ENCODE measurements around the gene ABO. TPM values are rescaled to one million over a fixed set of nuclear protein-coding genes. Genes with fewer than 3 reads are reported as not detected.
A peak's percentile ranks its signal among the peaks of the same experiment; 100 is the strongest.
"Not testable (repeated sequence)": the region's sequence is repeated elsewhere in the genome, so short reads cannot be mapped to it uniquely, and the experiment has no call there.

The ABO gene
- total RNA-seq, 2 donors from 2014 or later, result not detected

DNA sequence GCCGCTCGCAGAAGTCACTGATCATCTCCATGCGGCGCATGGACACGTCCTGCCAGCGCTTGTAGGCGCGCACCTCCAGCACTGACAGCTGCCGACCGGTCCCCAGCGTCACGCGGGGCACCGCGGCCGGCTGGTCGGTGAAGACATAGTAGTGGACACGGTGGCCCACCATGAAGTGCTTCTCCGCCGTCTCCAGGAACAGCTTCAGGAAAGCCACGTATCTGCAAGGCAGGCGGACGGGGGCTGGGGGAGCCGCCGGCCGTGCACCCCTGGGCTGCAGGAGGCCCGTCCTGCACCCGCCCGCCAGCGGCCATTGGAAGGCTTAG is 18.9 kb downstream of the ABO start:
- Mint-ChIP-seq H3K9me3 (no peaks in the 10 kb centered on the region), H3K36me3 (no peaks in the 10 kb centered on the region), H3K27ac (no peak overlapping the region)
- ATAC-seq (no peak), DNase-seq (ENCODE audit: low spot score in 2 of 2) (no peak)

DNA sequence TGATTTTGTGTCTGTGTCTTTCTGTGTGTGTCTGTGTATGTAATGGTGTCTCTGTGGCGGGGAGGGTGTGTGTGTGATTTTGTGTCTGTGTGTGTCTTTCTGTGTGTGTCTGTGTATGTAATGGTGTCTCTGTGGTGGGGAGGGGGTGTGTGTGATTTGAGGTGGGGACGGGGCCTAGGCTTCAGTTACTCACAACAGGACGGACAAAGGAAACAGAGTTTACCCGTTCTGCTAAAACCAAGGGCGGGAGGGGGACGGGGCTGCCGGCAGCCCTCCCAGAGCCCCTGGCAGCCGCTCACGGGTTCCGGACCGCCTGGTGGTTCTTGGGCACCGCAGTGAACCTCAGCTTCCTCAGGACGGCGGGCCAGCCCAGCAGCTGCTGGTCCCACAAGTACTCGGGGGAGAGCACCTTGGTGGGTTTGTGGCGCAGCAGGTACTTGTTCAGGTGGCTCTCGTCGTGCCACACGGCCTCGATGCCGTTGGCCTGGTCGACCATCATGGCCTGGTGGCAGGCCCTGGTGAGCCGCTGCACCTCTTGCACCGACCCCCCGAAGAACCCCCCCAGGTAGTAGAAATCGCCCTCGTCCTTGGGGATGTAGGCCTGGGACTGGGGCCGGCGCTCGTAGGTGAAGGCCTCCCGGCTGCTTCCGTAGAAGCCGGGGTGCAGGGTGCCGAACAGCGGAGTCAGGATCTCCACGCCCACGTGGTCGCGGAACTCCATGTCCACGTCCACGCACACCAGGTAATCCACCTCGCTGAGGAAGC is 19.4 kb downstream of the ABO start:
- H3K9me3 Mint-ChIP-seq, result no peaks in the 10 kb centered on the region
- no peak overlapping the region for H3K27ac Mint-ChIP-seq
- ATAC-seq, result no peak
- no peak for DNase-seq (ENCODE audit: low spot score in 2 of 2)
- H3K36me3 Mint-ChIP-seq, result no peaks in the 10 kb centered on the region

DNA sequence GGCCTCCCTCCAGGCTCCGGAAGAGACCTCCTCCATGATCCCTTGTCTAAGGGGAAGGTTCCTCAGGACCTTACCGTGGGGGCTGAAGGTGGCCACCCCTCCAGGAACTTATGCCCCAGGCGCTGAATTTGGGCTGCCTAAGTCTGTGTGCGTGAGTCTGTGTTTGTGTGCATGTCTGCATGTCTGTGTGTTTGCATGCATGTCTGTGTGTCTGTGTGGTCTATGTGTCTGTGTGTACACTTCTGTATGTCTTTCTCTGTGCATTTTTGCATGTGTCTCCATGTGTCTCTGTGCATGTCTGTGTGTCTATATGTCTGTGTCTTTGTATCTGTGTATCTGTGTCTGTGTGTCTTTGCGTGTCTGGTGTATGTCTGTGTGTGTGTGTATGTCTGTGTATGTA is 20.5 kb downstream of the ABO start:
- Mint-ChIP-seq H3K27ac (no peak overlapping the region), H3K9me3 (no peaks in the 10 kb centered on the region), H3K36me3 (no peaks in the 10 kb centered on the region)
- ATAC-seq (no peak), DNase-seq (ENCODE audit: low spot score in 2 of 2) (no peak)

DNA sequence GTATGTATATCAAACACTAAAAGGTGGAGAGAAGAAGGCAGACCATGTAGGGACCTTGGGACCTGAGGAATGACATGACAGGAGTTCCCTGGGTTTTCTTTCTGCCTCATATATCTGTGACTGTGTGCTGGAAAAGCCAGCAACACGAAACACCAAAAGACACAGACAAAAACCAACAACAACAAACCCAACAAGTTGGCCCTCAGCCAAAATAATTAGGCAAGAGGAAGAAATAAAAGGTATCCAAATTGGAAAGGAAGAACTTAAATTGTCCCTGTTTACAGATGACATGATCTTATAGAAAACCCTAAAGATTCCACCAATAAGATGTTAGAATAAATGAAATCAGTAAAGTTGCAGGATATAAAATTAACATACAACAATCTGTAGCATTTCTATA is 21.7 kb downstream of the ABO start:
- no peak for DNase-seq (ENCODE audit: low spot score in 2 of 2)
- H3K9me3 Mint-ChIP-seq, result no peaks in the 10 kb centered on the region
- no peak for ATAC-seq
- H3K27ac Mint-ChIP-seq, result peak overlapping the region in 1 of 2 donors; percentile 3
- H3K36me3 Mint-ChIP-seq, result no peaks in the 10 kb centered on the region

DNA sequence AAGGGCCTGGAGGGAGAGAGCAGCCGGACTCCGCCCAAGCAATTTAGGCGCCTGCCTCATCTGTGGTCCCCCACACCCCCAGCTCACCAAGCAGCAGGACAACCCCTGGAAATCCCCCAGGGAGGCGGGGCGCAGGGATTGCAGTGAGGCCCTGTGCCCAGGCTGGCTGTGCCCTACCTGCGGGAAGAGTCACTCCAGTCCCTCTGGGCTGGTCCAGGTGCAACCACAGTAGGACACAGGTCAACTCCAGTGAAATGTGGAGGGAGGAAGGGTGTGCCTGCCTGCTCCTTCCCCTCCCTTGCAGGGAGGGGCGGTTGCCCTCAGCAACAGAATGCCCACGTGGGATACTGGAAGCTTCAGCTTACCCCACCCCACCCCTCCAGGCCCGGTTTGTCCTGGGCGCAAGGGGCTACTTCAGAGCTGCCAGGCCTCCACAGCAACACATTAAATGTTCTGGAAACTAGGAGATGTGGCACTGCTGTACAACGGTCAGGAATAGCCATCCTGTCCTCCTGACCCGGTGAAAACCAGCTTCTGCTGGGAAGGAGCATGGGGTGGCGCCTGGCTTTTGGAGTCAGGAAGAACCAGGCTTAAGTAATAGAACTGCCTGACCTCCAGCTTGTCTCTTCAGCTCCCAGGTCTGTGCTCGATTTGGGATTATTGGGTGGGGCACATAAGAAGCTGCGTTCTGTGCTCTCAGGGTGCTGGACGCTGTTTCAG is 22.5 kb downstream of the ABO start:
- ATAC-seq, result no peak
- no peaks in the 10 kb centered on the region for H3K9me3 Mint-ChIP-seq
- DNase-seq (ENCODE audit: low spot score in 2 of 2), result no peak
- H3K27ac Mint-ChIP-seq, result no peak overlapping the region
- no peaks in the 10 kb centered on the region for H3K36me3 Mint-ChIP-seq

DNA sequence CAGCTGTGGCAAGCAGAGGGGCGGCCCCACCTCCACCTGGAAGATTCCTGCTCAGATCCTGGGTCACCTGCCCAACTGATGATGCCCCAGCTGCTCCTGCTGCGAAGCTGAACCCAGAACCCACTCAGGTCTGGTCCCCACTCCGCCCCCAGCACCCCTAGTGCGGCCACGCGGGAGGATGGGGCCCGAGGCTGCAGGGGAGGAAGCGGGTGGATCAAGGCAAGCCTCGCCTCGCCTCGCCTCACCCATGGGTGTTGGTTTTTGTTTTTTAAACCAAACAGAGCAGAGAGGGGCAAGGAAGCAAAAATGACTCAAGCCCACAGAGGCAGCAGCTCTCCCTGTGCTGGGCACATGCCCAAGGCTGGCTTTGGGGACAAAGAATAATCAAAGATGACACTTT is 23.2 kb downstream of the ABO start:
- DNase-seq (ENCODE audit: low spot score in 2 of 2) (no peak), ATAC-seq (no peak)
- no peaks in the 10 kb centered on the region for H3K9me3 Mint-ChIP-seq
- H3K27ac Mint-ChIP-seq, result no peak overlapping the region
- no peaks in the 10 kb centered on the region for H3K36me3 Mint-ChIP-seq

DNA sequence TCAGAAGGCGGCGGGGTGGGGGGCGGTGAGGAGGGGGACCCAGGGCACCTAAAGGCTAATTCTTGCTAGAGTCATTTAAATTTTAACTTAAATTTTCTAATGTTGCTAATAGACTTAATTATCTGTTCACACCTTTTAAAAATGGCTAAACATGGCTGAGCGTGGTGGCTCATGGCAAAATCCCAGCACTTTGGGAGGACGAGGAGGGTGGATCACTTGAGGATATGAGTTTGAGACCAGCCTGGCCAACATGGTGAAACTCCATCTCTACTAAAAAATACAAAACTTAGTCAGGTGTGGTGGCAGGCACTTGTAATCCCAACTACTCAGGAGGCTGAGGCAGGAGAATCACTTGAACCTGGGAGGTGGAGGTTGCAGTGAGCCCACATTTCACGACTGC is 23.8 kb downstream of the ABO start:
- not testable (repeated sequence) for ATAC-seq; H3K9me3 Mint-ChIP-seq; H3K27ac Mint-ChIP-seq; H3K36me3 Mint-ChIP-seq; DNase-seq (ENCODE audit: low spot score in 2 of 2)

DNA sequence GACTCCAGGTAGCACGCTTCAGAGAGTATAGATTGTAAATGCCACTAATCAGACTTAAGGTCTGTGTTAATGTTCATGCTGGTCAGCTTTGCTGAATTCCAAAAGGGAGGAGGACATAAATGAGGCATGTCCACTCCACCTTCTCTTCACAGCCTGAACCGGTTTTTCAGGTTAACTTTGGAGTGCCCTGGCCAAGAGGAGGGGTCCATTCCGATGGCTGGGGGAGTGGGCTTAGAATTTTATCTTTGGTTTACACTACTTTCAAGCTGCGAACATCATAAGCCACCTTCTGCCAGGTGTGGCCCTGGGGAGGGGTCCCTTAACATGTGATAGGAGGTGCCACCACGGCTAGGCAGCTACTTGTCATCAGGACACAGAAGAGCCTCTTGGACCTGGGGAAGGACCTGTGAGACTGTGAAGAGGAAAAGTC is 24.2 kb downstream of the ABO start:
- Mint-ChIP-seq H3K27ac (no peak overlapping the region), H3K36me3 (no peaks in the 10 kb centered on the region), H3K9me3 (no peaks in the 10 kb centered on the region)
- DNase-seq (ENCODE audit: low spot score in 2 of 2) (no peak), ATAC-seq (no peak)

DNA sequence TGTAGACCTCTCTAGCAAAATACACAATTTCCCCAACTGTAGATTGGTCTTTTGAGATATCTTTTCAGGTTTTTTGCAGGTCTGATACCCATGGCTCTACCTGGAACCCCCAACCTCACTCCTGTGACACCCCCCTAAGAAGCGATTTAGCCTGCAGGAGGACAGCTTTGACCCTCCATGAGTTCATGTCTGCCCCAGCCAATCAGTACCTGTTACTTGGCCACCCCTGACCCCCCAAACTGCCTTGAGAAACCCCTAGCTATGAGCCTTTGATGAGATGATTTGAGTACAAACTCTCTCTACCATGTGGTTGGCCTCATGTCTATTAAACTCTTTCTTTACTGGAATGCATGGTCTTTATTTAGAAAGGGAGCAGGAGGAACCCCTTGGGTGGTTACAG is 25.7 kb downstream of the ABO start:
- Mint-ChIP-seq H3K27ac (no peak overlapping the region), H3K36me3 (no peaks in the 10 kb centered on the region), H3K9me3 (no peaks in the 10 kb centered on the region)
- DNase-seq (ENCODE audit: low spot score in 2 of 2), result no peak
- ATAC-seq, result no peak

DNA sequence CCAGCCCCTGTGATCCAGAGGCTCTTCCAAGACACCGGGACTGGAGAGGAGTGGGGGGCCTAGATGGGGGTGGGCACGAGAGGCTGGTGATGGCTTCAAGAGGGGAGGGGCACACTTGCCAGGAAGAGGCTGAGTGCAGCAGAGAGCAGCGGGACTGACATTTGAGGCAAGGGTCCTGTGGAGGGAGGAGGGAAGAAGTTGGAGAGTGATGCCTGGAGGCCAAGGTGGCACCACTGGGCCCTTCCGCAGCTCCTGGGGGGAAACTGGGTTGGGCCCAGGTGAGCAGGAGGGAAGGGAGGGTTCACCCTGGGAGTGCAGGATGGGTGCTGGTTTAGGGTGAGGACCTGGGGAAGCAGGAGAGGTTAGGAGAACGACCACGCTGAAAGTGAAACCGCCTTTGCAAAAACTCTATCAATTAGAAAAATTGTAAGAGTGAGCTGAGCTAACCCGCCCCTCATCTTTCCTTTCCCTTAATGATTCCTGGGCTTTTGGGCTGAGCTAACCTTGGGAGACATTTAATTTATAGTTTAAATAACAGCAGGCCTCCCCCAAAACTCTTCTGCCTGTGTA is 26.2 kb downstream of the ABO start:
- Mint-ChIP-seq H3K27ac (peak overlapping the region in 1 of 2 donors; percentile 65), H3K9me3 (no peaks in the 10 kb centered on the region), H3K36me3 (no peaks in the 10 kb centered on the region)
- ATAC-seq (no peak), DNase-seq (ENCODE audit: low spot score in 2 of 2) (no peak)

DNA sequence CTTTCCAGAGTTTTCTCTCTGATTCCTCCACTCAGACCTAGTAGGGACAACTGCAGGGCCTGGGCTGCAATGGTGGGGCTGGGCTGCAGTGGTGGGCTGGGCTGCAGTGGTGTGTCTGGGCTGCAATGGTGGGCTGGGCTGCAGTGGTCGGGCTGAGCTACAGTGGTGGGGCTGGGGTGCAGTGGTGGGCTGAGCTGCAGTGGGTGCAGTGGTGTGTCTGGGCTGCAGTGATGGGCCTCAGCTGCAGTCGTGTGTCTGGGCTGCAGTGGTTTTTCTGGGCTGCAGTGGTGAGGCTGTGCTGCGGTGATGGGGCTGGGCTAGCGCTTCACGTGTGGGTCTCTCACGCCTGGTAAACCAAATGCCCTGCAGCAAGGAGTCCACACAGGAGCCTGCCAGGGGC is 27.4 kb downstream of the ABO start:
- ATAC-seq (no peak), DNase-seq (ENCODE audit: low spot score in 2 of 2) (no peak)
- Mint-ChIP-seq H3K9me3 (no peaks in the 10 kb centered on the region), H3K36me3 (no peaks in the 10 kb centered on the region), H3K27ac (no peak overlapping the region)

DNA sequence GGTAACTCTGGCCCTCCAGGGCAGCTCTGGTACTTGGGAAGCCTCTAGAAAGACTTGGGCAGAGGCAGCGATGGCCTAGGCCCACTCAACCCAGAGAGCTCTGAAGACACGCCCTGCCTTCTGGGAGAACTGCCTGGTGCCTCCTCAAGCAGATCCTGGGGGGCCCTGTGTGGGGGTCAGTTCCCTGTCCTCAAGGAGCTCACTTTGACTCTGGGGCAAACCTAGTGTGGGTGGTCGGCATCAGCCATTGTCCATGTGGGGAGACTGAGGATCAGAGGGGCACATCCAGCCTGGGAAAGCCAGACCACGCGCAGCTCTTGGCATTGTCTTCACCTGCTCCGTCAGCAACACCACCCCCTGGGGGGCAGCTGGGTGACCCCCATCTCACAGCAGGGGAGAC is 28.0 kb downstream of the ABO start:
- no peak for ATAC-seq
- H3K27ac Mint-ChIP-seq, result no peak overlapping the region
- H3K36me3 Mint-ChIP-seq, result no peaks in the 10 kb centered on the region
- no peak for DNase-seq (ENCODE audit: low spot score in 2 of 2)
- no peaks in the 10 kb centered on the region for H3K9me3 Mint-ChIP-seq

DNA sequence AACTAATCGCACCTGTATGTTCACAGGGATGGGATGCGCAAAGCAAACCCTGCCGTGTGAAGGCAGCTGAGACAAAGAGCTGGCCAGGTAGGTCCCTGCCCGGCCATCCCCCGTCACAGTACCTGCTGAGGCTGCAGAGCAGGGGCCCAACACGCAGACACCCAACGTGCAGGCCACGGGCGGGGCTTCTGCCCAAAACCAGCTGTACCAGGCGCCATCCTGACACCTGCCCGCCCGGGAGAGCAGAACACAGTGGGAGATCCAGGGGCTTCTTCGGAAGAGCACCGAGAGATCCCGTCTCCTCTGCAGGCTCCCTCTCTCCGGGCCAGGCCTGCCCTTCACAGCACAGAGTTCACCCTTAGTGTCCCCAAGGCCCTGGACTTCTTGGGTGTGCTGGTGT is 28.4 kb downstream of the ABO start:
- Mint-ChIP-seq H3K9me3 (no peaks in the 10 kb centered on the region), H3K36me3 (no peaks in the 10 kb centered on the region), H3K27ac (no peak overlapping the region)
- DNase-seq (ENCODE audit: low spot score in 2 of 2), result no peak
- no peak for ATAC-seq

DNA sequence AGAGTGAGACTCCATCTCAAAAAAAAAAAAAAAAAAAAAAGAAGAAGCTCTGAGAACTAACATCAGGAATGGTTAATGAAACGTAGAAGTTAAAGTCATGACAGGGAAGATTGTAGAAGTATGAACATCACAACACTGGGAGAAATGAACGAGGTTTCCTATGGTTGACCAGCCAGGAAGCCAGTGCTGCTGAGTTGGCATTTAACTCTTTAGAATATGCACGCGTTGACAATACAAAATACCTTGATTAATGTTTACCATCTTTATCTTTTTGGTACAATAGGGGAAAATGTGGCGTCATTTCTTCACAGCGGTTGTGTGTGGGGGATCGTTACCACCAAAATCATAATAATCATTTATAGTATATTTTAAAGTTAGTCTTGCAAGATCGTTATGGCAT is 32.0 kb downstream of the ABO start:
- DNase-seq (ENCODE audit: low spot score in 2 of 2) (no peak), ATAC-seq (no peak)
- no peak overlapping the region for H3K27ac Mint-ChIP-seq
- H3K9me3 Mint-ChIP-seq, result no peaks in the 10 kb centered on the region
- H3K36me3 Mint-ChIP-seq, result no peaks in the 10 kb centered on the region

DNA sequence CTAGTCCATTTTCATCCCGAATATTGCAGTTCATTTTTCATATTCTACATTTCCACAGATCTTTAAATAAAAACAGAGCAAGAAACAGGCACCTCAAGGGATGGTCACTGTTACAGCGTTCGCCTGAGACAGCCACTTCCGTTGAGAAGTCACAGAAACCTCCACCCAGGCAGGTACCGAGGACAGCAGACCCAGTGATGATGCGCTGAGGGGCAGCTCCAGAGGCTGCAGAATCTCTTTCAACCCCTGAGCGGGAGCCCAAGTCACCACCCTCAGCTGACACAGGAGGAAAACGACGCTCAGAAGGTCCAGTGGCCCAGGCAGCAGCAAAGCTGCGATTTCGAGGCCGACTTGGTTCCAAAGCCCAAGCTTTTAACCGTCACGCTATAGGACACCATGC is 32.8 kb downstream of the ABO start:
- DNase-seq (ENCODE audit: low spot score in 2 of 2) (no peak), ATAC-seq (no peak)
- Mint-ChIP-seq H3K36me3 (no peaks in the 10 kb centered on the region), H3K9me3 (no peaks in the 10 kb centered on the region), H3K27ac (no peak overlapping the region)

DNA sequence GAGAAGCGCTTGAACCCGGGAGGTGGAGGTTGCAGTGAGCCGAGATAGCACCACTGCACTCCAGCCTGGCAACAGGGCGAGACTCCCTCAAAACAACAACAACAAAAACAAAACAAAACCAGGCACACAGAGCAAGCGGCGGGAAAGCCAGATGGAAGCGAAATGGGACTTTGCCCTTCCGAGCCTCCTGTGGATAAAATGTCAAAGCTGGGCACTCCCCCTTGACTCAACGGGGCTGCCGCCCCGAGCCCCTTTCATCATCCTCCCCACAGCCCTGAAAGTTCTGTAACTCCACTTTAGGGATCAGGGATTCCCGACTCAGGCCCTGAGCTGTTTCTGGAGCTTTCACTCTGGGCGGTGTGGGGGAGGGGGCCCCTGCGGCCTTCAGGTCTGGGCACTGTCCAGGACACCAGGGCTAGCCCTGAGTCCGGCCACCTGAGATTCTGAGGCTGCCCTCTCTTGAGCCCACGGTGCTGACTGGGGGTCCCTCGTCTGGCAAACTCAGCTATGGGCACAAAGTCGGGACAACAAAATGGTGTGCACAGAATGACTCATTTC is 35.4 kb downstream of the ABO start:
- no peak overlapping the region for H3K27ac Mint-ChIP-seq
- no peaks in the 10 kb centered on the region for H3K36me3 Mint-ChIP-seq
- no peaks in the 10 kb centered on the region for H3K9me3 Mint-ChIP-seq
- DNase-seq (ENCODE audit: low spot score in 2 of 2), result no peak
- no peak for ATAC-seq

DNA sequence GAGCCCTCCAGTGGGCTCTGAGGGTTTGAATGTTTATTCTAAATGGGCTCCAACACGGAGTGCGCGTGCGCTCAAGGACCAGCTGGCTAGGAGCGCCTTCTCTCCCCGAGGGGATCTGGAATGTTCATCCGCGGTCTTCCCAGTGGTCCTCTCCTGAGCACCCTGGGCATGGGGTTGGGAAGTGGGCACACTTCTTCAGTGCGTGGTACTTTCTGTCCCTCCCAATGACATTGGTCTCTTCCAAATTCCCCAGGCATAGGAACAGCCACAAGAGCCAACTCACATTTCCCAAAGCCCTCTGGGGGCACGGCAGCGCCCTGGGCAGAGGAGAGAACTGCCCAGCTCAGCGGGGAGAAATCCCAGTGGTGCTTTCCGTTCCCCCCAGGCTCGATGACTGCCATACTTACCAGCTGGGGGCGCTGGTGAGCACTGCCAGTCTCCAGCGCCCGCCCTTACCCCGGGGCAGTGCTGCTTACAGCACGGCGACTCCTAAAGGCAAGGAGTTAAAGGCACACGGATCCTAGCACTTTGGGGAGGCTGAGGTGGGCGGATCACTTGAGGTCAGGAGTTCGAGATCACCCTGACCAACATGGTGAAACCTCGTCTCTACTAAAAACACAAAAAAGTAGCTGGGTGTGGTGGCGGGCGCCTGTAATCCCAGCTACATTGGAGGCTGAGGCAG is 36.0 kb downstream of the ABO start:
- DNase-seq (ENCODE audit: low spot score in 2 of 2), result peak in 1 of 2 donors; percentile 83
- Mint-ChIP-seq H3K36me3 (no peaks in the 10 kb centered on the region), H3K27ac (no peak overlapping the region), H3K9me3 (no peaks in the 10 kb centered on the region)
- ATAC-seq, result peak; percentile 89 to 91

All from activated naive CD4-positive, alpha-beta T cell treated with anti-CD3 and anti-CD28 coated beads, Interleukin-2, amount 50 U/mL, for 72 hours (primary cell).